Right lobe of liver (tissue), 4 donors: Measurements from ENCODE around the gene ATOH8.

Experiments
- CTCF ChIP-seq, 4 donors: fragments of 200-600 bp in 3 of 4; fragments of 450-650 bp in 1 of 4; IDR thresholded peaks; one replicate each; pipeline versions ENCODE4 v1.5.1 to v1.8.0; 2016 to 2022; ENCODE audit warnings: antibody characterized with exemption in 4 of 4, mild to moderate bottlenecking in 2 of 4
- POLR2A ChIP-seq: fragments of 450-650 bp; IDR thresholded peaks from one replicate; pipeline ENCODE4 v1.6.1; 2017; ENCODE audit warnings: antibody characterized with exemption, mild to moderate bottlenecking
- donor health status: DM: no; HTN: no; CAD: no.
- donor health status: DM: no; HTN: no; CAD: no.
- donor health status: DM: no; HTN: yes; CAD: no.

- no peak for TF ChIP-seq CTCF (IDR thresholded peaks at IDR 0.05)
- no peak for TF ChIP-seq POLR2A
Measured at GRCh38 chr2:85777441-85777861, 23.7 kb downstream of the ATOH8 start.
